RKO (cell line): ENCODE measurements around the gene FMN1.
"Not testable (repeated sequence)": the region's sequence is repeated elsewhere in the genome, so short reads cannot be mapped to it uniquely, and the experiment has no call there.

ENCODE experiments used
- DNase-seq: peaks from one replicate; pipeline ENCODE4 v3.0.0-alpha.2; 2016; ENCODE audit warnings: low spot score

The FMN1 gene

DNA sequence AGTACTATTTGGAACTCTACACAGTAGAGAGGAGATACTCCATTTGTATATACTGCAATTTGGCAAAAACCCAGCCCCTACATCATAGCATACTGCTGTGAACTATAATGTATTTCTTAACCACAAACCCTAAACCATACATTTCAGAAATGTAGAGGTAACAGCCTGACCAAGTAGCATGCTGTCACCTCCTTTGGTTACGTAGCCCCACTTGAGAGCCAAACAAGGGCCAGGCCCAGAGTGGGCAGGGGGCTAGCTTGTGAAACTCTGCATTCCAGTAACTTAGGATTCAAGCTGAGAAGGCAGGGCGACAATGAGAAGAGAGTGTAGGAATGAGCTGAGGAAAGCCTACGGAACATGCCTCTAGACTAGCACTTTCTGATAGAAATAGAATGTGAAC, 340.9 kb downstream of the FMN1 start:
- DNase-seq: no peak

DNA sequence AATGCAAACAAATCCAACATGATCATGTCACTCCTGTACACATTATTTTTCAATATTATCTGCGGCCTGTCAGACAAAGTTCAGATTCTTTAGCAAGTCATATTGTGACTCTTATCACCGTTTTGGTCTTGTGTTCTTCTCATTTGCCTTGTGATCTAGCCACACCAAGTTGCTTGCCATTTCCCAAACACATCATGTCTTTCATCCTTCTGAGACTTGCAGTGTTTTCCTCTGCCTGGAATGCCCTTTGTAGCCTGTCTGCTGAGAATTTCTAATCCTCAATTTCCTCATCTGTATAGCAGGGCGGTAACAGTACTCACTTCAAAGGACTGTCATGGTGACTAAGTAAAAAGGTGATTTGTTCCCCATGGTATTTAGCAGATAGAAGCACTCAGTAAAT, 341.7 kb downstream of the FMN1 start:
- no peak for DNase-seq

DNA sequence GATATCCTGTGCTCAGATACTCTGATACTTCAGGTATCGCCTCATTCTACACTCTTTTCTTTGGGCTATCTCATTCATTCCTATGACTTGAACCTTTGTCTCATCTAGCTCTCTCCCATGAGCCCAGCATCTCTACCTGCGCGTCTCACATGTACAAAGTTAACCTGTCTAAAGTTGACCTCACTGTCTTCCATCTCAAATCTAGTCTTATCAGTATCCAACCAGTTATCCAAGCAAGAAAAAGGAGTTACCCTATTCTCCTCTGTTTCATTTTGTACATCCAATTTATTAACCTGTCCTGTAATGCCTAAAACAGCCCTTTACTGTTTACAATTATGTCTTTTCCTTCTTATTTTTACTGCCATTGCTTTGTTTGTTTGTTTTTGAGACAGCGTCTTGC, 342.5 kb downstream of the FMN1 start:
- no peak for DNase-seq

DNA sequence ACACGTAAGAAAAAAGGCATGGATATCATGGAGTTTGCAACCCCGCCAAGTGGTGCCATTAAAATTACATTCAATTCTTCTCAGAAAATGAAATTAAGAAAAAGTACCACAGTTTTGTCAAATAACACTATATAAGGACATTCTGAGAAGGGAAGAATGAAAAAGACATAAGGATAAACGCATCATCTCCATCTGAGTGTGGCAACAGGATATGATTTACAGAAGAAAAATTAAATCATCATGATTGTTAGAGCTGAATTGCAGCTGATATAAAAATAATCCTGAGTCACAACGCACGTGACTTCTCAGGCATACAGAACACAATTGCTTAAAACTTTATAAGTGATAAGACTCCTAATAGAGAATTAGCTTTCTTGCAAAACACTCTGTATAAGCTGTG, 342.9 kb downstream of the FMN1 start:
- DNase-seq: peak; percentile 31

DNA sequence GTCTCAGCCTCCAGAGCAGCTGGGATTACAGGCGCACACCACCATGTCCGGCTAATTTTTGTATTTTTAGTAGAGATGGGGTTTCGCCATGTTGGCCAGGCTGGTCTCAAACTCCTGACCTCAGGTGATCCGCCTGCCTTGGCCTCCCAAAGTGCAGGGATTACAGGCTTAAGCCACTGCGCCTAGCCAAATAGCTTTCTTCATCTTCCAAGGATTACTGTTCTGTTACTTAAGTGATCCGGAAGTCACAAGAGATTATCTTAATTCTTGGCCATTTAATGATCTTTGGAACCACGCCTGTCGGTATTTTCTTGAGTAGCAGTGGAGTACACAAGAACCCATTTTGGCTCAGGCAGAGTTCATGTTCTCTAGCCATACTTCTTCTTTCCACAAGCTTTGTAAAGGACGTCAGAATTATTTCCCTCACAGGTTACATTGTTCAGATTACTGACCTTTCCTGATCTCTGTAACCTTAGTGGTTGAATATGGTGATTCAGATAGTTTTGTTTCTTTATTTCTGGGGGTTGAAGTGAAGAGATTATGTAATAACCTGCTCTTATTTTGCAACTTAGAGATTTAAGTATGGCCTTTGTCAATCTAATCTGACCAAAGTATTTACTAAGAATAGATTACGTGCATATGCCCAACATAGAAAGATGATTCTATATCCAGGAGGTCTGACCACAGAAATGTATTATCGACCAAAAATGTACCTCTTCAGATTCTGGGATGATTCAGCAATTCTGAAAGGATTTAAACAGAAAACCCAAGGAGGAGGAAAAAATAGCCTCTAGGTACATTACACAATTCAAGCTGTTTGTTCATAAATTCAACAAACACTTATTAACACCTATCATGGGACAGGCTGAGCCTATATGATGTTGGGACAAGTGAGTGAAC, 344.5 kb downstream of the FMN1 start:
- no peak for DNase-seq

DNA sequence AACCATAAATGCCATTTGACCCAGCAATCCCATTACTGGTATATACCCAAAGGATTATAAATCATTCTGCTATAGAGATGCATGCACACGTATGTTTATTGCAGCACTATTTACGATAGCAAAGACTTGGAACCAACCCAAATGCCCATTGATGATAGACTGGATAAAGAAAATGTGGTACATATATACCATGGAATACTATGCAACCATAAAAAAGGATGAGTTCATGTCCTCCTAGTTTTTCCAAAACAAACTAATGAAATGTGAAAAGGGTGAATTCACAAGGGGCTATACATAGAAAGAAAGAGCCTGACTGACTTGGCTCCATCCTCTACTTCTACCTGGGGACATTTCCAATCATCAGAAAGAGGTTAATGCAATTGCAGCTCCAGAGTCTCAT, 347.8 kb downstream of the FMN1 start:
- DNase-seq: not testable (repeated sequence)

DNA sequence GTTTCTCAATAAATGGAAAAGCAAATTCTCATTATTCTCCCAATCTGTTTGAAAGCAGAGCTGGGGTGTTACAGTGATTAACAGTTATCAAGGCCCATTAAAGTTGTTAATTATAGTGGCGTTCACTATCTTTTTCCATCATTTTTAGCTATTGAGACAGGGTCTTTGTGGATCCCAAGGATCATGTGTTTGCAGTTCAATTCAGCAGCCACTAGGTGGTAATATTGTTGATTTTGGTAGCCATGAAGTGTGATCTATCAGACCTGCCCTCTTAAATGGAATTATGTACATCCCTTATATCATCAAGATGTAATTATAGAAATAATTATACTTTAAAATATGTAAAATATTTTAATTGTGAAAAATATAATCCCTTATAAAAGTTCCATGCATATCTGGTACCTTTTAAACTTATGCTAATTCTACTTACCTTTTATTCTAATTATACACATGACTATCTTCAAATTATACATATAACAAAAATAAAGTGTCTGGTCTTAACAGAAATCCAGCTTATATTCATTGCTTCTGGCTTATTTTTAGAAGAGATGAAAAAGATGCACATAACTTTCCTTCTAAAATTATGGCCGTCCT, 350.3 kb downstream of the FMN1 start:
- peak; percentile 40 for DNase-seq

DNA sequence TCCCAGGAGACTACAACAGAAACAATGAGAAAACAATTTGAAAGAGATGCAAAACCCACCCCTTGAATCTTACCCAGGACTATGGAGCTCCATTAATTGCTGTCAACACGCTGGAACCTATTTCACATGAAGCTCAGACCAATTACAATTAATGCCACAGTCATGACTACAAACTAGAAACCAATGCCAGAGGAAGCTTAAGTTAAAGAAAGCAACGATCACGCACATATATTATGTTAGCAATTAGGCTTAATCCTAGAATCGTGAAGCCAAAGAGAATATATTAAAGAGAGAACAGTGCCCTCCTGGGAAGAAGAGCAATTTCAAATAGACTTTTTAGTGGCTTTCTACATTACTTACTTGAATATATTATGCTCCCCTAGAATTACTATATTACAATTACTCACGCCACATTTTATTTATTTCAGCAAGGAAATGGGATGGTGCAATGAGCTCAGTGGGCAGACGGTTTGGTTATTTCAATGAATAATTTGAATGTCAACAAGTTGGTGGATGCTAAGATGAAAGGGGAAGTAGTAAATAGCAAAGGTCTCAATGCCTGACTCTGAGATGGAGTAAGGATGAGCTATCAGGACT, 351.2 kb downstream of the FMN1 start:
- no peak for DNase-seq

DNA sequence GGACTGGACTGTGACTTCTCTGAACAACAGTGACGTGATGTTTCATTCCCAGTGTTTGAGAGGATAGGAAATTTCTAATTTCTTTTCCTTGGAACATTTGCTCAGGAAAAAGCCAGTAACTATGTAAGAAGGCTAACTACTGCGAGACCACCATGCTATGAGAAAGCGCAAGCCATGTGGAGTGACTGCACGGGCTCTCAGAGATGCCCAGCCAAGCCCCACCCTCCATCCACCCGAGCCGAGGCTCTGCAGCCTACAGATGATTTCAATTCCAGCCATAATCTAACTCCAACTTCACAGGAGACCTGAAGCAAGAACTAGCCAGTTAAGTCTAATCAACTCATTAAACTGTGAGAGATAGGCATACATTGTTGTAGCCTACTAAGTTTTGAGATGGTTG, 352.4 kb downstream of the FMN1 start:
- no peak for DNase-seq

DNA sequence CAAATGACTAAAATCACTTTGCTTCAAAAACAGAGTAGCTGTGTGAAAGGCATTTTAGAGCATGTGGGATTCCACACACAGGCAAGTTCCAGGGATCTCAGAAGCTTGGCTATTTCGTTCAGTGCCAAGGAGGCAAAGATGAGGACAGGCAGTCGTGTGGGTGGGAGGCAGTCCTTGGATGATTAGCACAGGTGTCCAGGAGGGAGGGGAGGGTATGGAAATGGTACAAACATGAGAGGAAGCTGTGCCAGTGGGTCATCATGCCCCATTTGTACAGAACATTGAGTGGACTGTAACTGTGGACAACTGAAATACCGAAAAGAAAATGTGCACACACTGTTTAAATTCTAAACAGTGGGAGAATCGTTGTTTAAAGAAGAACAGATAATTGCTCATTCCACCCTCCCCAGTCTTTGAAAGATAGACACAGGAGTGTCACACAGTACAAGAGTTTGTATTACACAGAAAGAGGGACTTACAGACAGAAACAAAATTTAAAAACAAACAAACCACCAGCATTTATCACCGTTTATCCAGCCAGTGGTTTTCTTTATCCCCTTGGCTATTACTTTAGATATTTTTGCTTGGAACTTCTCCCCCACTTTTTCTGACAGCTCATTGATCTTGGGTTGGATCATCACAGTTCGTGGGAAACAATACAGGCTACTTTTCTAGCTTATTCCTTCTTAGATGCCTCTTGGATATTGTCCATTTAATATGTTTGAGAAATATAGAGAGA, 353.8 kb downstream of the FMN1 start:
- DNase-seq: no peak

DNA sequence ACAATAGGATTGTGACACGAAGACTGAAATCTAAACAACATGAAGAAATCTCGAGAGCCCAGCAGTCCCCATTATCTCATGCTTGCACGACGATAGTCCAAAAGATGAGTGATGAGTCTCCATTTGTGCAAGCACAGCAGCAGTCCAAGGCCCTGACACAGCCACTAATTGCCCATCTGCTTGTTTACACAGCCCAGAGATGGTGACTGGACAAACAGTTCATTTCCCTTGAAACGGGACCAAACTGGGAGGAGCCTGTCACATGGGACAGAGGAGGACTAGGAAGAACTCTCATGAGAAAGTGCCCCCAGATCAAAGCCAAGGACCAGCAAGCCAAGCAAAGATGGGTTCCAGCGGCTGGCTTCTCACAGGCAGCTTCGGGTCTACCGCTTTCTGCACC, 355.7 kb downstream of the FMN1 start:
- DNase-seq: peak; percentile 53

DNA sequence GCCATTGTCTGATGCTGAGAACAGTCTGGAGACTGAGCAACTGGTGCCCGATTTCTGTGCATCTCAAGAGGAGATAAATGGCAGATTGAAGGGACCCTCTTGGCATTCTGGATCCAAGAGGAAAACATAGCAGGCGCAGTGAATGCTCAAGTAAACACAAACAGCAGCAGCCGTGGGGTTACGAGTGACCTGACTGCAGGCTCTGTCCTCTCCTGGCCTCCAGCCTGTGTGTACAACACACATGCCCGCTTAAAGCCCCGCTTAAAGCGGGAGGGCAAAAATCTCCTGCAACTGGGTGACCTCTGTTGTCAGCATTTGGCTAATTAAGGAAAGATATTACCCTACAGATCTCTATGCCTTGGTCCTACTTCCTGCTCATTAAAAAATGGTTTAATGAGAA, 356.2 kb downstream of the FMN1 start:
- no peak for DNase-seq

DNA sequence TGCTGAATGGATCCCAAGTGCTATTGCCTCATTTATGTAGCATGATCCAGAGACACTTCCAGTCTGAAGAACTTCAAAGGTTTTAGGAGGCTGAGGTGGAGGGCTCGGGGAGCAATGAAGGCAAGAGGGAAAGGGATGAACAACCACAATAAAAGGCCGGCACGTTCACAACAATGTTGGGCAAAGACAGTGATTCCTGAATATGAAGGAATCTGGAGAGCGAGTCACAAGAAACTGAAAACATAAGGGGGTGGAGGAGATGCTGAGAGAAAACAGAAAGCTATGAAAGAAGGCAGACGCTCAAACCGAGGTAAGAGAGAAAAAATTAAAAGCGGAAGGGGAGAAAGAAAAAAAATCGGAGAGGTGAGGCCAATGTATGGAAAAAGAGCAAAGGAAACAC, 356.6 kb downstream of the FMN1 start:
- DNase-seq: no peak

DNA sequence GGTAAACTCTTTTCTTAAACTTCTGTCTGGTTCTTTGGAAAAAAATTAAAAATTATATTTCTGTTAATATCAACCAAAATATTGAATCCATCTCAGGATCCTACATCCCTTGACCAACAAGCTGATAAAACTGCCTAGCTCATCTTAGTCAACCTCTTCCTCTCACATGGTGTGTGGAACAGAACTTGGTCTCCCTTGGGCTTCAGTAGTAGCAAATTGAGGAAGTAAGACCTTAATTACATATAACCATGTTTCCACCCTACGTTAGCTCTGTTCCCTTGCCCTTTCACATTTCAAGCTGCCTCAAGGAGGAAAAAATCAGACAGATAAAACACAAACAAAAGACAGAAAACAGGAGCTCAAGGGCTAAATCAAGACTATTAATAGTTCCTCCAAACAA, 360.4 kb downstream of the FMN1 start:
- DNase-seq: no peak

DNA sequence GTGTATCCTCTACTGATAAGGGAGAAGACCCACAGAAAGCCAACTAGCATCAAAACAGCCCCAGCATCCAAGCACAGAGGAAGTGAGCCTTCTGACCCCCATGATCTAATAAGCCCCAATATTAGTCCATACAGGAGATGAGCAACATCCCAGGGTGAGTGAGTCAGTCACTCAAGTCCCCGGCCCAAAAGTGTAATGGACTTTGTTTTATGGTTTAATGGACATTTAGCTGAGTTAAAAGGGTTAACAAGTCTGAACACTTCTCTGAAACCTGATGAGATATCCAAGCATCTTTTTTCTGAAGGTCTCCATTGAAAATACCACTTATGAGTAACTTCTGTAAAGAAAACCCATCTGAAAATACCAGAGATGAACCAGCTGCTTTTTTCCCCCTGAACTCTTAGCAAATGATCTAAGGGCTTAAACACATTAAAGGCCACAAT, 361.1 kb downstream of the FMN1 start:
- peak; percentile 2 for DNase-seq

DNA sequence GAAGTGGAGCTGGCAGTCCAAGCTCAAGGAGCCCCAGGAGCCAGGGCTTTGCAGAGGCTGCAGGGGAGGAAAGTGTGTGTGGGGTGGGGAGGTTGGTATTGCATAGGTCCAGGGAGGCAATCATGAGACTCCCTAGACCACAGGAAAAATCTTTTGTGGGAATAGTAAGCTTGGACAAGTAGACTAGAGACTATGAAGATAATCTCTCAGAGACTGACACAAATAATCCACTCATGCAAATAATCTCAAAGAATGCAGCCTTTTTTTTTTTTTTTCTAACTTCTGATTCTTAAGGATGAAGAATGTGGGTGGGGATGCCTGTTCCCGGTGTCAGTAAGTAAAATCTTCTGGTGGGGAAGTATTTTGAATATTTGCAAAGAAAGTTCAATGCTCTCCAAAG, 363.0 kb downstream of the FMN1 start:
- no peak for DNase-seq

DNA sequence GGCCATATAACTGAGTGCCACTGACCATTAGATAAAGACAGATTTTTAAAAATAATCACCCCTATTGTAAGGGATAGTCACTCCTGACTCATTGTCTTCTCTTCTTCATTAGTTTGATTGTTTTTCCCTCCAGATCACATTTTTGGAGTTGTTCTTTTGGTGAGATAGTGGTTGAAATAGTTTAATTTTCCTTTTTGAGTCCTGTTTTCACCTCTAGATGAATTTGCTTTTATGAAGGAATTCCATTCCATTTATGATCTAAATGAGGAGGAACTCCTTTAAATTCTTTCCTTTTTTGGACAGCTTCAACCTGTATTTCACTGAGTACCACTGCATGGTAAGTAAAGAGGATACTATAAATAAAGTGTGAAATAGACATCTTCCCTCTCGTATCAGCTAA, 364.3 kb downstream of the FMN1 start:
- no peak for DNase-seq

DNA sequence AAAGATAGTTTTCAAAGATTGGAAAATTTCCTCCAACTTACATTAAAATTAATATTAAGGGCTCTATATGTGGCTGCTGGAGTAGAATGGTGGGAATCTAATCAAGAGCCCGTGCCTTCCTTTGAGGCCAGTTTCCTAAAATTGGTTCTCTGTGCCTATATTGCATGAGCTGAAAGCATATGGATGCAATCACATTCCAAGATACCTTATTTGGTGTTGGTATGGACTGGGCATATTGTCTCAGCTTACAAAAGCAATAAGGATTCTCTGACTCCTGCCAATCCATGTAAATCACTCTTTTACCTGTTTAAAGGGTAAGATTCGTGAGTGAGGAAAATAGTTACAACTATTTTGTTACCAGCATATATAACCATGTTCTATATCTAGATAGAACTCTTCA, 365.1 kb downstream of the FMN1 start:
- no peak for DNase-seq

DNA sequence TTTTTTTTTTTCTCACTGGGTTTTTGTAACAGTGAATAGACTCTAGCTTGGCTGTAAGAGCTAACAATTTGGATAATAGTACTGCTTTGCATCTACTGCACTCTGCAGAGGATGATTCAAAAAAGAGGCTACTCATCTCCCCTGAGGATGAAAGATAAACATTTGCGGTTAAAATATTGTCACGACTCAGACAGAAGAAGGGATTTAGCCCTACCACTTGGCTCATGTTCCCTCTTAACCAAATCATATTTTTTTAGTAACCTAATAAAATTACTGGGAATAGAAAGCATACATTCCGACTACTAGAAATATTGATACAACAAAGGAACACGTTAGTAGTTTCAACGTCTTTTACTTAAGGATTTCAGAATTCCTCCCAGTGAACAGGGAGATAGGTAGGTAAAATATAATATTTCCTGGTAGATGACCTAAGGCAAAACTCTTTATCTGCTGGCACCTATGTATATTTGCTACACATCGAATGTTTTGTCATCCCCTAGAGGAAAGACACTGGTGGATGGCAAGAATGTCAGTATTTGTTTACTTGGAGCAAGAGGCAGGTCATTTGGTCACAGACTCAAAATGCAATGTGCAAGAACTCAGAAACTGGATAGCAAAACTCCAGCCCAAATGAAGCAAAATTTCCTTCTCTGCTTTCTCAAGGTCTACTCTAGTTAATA, 365.9 kb downstream of the FMN1 start:
- DNase-seq: no peak

DNA sequence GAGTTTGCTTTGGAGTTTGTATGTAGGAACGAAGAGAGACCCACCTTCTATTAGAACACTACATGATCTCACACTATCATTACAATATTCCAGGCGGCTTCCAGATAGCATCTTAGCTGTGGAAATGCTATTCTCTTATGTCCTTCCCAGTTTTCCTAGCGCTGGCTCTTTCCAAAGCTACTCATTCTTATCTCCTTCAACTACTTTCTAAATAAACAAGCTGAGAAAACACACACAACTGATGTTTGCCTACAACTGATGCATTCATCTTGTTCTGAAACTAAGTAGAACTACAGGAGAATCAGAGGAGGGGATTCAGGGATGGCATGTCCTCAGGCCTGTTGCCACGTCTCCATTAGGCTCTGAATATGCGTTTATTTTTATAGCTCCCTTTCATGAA, 367.8 kb downstream of the FMN1 start:
- no peak for DNase-seq

DNA sequence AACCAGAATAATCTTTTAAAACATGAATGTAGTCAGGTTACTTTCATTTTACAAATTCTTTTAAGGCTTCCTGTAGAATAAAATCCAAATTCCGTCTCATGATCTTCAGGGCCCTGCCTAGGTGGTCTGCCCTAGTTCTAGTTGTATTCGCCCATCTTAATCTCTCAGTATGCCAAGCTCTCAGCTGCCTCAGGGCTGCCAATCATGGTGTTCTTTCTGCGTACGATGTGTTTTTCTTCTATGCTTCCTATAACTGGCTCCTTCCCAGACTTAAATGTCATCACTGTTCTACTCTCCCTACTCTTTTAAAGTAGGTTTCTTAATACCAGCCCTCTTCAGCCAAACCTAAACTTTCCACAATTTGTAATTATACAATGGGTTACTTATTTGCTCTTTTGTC, 369.3 kb downstream of the FMN1 start:
- no peak for DNase-seq

DNA sequence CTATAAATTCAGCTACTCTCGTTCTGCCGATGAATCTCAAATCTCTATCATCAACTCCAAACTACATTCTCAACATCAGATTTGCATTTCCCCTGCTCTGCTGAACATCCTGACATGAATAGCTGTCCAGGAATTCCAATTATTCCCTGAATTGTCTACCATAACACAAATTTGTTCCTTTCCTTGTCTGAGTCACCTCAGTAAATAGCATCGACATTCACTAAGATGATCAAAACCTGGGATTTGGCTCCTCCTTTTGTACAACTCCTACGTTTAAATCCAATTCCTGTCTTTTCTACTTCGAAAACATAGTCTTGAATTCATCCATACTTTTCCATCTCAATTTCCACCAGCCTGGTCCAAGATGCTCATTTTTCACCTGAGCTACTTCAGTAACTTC, 369.7 kb downstream of the FMN1 start:
- DNase-seq: peak; percentile 2
